HG02840 (cell line): Measurements from ENCODE around the gene UGT1A10.
"Not testable (repeated sequence)": the region's sequence is repeated elsewhere in the genome, so short reads cannot be mapped to it uniquely, and the experiment has no call there.

Experiments
- ATAC-seq: cut with Tn5 transposase; IDR thresholded peaks from one replicate; pipeline ENCODE4 v1.9.1; 2021; ENCODE audit warnings: mild to moderate bottlenecking, moderate library complexity, moderate number of reproducible peaks; ENCODE audit not compliant: unreplicated experiment, low FRiP score

UGT1A10 gene

GRCh38 chr2:233691443-233692433 is 55.5 kb downstream of the UGT1A10 start:
- no peak for ATAC-seq

- no peak for ATAC-seq
Measured at GRCh38 chr2:233692648-233693047, 56.4 kb downstream of the UGT1A10 start, which contains the start of gene UGT1A6. TSS of gene UGT1A6 (plus strand) at chr2:233692890. CDS start at chr2:233693005, 115 bp downstream.

- ATAC-seq = no peak
Measured at GRCh38 chr2:233693963-233694362, 57.7 kb downstream of the UGT1A10 start.

- no peak for ATAC-seq
Measured at GRCh38 chr2:233698740-233699139, 62.5 kb downstream of the UGT1A10 start.

- ATAC-seq = no peak
Measured at GRCh38 chr2:233699424-233700027, 63.3 kb downstream of the UGT1A10 start.

- ATAC-seq = no peak
Measured at GRCh38 chr2:233700028-233700635, 63.9 kb downstream of the UGT1A10 start.

- ATAC-seq = not testable (repeated sequence)
Measured at GRCh38 chr2:233700842-233701241, 64.6 kb downstream of the UGT1A10 start.

GRCh38 chr2:233702238-233702637 is 66.0 kb downstream of the UGT1A10 start:
- ATAC-seq = no peak

GRCh38 chr2:233705911-233706506 is 69.8 kb downstream of the UGT1A10 start:
- ATAC-seq = no peak

- no peak for ATAC-seq
Measured at GRCh38 chr2:233706720-233707119, 70.5 kb downstream of the UGT1A10 start.

- ATAC-seq = no peak
Measured at GRCh38 chr2:233707940-233708644, 71.8 kb downstream of the UGT1A10 start.

- ATAC-seq = no peak
Measured at GRCh38 chr2:233708942-233709341, 72.7 kb downstream of the UGT1A10 start.

- no peak for ATAC-seq
Measured at GRCh38 chr2:233711312-233712008, 75.2 kb downstream of the UGT1A10 start.

- ATAC-seq = no peak
Measured at GRCh38 chr2:233712611-233713261, 76.5 kb downstream of the UGT1A10 start, which contains the start of gene UGT1A5. TSS of gene UGT1A5 (plus strand) at chr2:233712907. CDS start at chr2:233712992, 85 bp downstream.

GRCh38 chr2:233713262-233713615 is 77.0 kb downstream of the UGT1A10 start:
- no peak for ATAC-seq

GRCh38 chr2:233714121-233714520 is 77.9 kb downstream of the UGT1A10 start:
- ATAC-seq = no peak

GRCh38 chr2:233718552-233718951 is 82.3 kb downstream of the UGT1A10 start, which contains the start of gene UGT1A4:
TSS of gene UGT1A4 (plus strand) at chr2:233718736. CDS start at chr2:233718821, 85 bp downstream.
- no peak for ATAC-seq

GRCh38 chr2:233728723-233729301 is 92.6 kb downstream of the UGT1A10 start, which contains the start of gene UGT1A3:
TSS of gene UGT1A3 (plus strand) at chr2:233729042. CDS start at chr2:233729127, 85 bp downstream.
- ATAC-seq = no peak
